Epithelial cell of esophagus (primary cell): ENCODE data around the gene VDR.

ENCODE experiments used
- DNase-seq: peaks from one replicate; pipeline ENCODE4 v3.0.0; 2010; ENCODE audit warnings: low read depth
- H3K4me3 ChIP-seq: 2 replicates; pipeline ENCODE4 v1.5.1; 2011; ENCODE audit warnings: mild to moderate bottlenecking, low read length, control low read depth
- CTCF ChIP-seq: IDR thresholded peaks from 2 replicates; pipeline ENCODE4 v1.5.1; 2011; ENCODE audit warnings: low read depth, mild to moderate bottlenecking, low read length, control low read depth, inconsistent platforms; ENCODE audit not compliant: insufficient read depth; ENCODE audit errors: missing control alignments

The VDR gene

GRCh38 chr12:47819896-47820630 is 84.7 kb downstream of the VDR start, which contains the start of gene HDAC7:
Gene HDAC7 (minus strand): TSS chr12:47819903. CDS start chr12:47819785, 118 bp downstream.
- peak; percentile 76 for DNase-seq
- peak within 1 kb of the TSS; percentile 67 for H3K4me3 ChIP-seq
- TF ChIP-seq CTCF: no peak

GRCh38 chr12:47819138-47819895 is 85.5 kb downstream of the VDR start:
- no peak for DNase-seq
- TF ChIP-seq CTCF: peak; percentile 13
- H3K4me3 ChIP-seq: peak overlapping the region; percentile 67

GRCh38 chr12:47818467-47819137 is 86.2 kb downstream of the VDR start:
- peak overlapping the region; percentile 66 for H3K4me3 ChIP-seq
- DNase-seq: no peak

GRCh38 chr12:47818007-47818376 is 86.8 kb downstream of the VDR start:
- DNase-seq: no peak
- TF ChIP-seq CTCF: peak; percentile 19
- peak overlapping the region; percentile 66 for H3K4me3 ChIP-seq

More at GRCh38 chr12:47818467-47819137, 86.2 kb downstream of the VDR start:
- TF ChIP-seq CTCF: no peak

GRCh38 chr12:47817272-47818006 is 87.4 kb downstream of the VDR start:
- TF ChIP-seq CTCF: no peak
- DNase-seq: no peak
- H3K4me3 ChIP-seq: no peak overlapping the region
